Gastroesophageal sphincter (tissue), 3 donors: ENCODE results near the gene MTCL1.

Experiments
- EP300 ChIP-seq: sonication (generic); formaldehyde crosslinking; IDR thresholded peaks from one replicate; pipeline ENCODE4 v1.6.1; 2017; ENCODE audit warnings: antibody characterized with exemption, mild to moderate bottlenecking
- POLR2A ChIP-seq, 2 donors: fragments of 450-650 bp; IDR thresholded peaks; one replicate each; pipeline ENCODE4 v1.6.1; 2017; ENCODE audit warnings: antibody characterized with exemption in 2 of 2, mild to moderate bottlenecking in 2 of 2, moderate library complexity in 1 of 2
- POLR2AphosphoS5 ChIP-seq: sonication (generic); formaldehyde crosslinking; IDR thresholded peaks from one replicate; pipeline ENCODE4 v1.6.1; 2017; ENCODE audit warnings: antibody characterized with exemption
- TF ChIP-seq, protein P1 (sequence below), 4 experiments: fragments of 200-600 bp in 2 of 4; fragments of 450-650 bp in 2 of 4; sonication (generic) in 1 of 4; IDR thresholded peaks; one replicate each; pipeline ENCODE4 v1.5.1; 2017 to 2019; ENCODE audit warnings: antibody characterized with exemption in 4 of 4, mild to moderate bottlenecking in 2 of 4, moderate library complexity in 2 of 4

- TF ChIP-seq, protein P1, sequence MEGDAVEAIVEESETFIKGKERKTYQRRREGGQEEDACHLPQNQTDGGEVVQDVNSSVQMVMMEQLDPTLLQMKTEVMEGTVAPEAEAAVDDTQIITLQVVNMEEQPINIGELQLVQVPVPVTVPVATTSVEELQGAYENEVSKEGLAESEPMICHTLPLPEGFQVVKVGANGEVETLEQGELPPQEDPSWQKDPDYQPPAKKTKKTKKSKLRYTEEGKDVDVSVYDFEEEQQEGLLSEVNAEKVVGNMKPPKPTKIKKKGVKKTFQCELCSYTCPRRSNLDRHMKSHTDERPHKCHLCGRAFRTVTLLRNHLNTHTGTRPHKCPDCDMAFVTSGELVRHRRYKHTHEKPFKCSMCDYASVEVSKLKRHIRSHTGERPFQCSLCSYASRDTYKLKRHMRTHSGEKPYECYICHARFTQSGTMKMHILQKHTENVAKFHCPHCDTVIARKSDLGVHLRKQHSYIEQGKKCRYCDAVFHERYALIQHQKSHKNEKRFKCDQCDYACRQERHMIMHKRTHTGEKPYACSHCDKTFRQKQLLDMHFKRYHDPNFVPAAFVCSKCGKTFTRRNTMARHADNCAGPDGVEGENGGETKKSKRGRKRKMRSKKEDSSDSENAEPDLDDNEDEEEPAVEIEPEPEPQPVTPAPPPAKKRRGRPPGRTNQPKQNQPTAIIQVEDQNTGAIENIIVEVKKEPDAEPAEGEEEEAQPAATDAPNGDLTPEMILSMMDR (IDR thresholded peaks at IDR 0.05): no peak
- TF ChIP-seq POLR2A (IDR thresholded peaks at IDR 0.05) (no peak), EP300 (no peak), POLR2AphosphoS5 (no peak)
Observed at GRCh38 chr18:8822643-8823042, 117.3 kb downstream of the MTCL1 start.
